Stimulated activated CD8-positive, alpha-beta memory T cell treated with anti-CD3 and anti-CD28 coated beads, Interleukin-15, amount 100 ng/mL, for 24 hours (primary cell): Measurements from ENCODE around the gene TACC2.

Experiments used
- DNase-seq: peaks from one replicate; pipeline ENCODE4 v3.0.0-alpha.2; 2020; ENCODE audit warnings: low read depth

The TACC2 gene

GRCh38 chr10:122144199-122144598 is 155.2 kb downstream of the TACC2 start:
- no peak for DNase-seq

DNA sequence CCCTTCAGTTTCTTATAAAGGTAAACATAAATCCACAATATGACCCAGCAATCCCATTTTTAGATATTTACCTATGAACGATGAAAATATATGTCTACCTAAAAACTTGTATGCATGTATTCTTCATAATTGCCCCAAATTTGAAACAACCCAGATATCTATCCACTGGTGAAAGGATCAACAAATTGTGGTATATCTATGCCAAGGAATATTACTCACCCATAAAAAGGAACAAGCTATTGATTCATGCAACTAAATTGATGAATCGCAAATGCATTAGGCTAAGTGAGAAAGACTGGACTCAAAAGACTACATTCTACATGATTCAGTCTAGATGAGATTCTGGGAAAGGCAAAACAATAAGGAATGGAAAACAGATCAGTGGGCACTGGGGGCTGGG is 156.2 kb downstream of the TACC2 start:
- no peak for DNase-seq

GRCh38 chr10:122147663-122148062 is 158.7 kb downstream of the TACC2 start:
- DNase-seq: no peak

GRCh38 chr10:122148876-122149560 is 160.1 kb downstream of the TACC2 start:
- no peak for DNase-seq

- DNase-seq: no peak
These were observed 160.9 kb downstream of the TACC2 start for GRCh38 chr10:122149561-122150505.

DNA sequence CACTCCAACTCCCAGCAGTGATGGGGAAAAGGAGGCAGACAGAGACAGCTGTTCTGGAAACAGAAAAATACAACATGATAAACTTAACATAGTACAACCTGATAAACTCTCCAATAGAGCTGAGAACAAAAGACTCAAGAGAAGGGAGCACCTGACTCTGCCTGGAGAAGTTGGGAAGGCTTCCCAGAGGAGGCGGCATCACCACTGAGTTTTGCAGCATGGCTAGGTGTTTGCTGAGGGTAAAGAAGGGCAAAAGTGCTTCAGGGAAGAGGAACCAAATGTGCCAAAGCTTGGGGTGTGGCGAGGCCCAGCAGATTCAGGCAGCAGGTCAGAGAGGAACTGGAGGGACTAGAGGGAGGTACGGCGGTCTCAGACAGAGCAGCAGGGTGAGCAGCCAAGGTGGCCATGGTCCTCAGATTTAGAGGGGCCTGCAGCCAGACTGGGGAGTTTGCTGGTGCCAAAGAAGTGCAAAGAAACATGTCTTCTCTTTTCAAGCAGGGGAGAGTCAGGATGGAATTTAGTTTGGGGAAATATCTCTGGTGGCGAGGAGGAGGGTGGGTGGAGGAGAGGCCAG is 162.2 kb downstream of the TACC2 start:
- DNase-seq: no peak

GRCh38 chr10:122152544-122152943 is 163.6 kb downstream of the TACC2 start:
- no peak for DNase-seq

GRCh38 chr10:122154031-122154544 is 165.1 kb downstream of the TACC2 start:
- DNase-seq: no peak

DNA sequence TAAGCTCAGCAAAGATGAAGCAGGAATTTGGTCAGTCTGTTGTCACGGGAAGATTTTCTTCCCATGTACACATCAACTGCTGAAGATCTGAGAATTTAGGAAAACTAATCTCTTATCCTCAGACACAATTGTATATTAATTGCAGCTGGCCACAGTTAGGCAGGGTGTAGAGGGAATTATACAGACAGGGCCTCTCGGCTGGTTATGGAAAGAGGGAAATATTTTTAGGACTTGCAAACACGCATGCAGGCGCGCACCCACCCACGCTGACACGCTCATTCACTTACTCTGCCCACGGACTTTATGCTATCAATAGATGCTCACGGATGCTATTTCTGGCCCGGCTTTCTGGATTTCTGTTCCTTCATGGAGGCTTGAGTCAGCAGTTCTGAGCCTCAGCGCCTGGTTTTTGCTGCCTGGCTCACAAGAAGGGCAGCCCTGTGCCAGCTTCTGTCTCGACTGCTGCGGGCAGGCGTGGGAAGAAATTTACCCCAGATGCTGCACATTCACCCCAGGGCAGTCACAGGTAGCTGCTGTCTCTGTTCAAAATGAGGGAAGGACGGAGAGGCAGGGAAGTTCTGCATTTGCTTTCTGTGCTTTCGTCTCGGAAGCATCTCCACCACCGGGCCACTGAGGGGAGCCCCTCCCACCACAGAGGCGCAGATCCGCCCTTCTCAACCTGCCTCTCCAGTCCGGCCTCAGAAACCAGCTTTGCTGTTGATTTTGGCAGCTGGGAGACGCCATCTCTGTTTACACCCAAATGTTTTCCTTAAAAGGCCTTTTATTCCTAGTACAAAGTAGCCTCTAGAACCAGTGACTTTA is 165.8 kb downstream of the TACC2 start:
- no peak for DNase-seq

DNA sequence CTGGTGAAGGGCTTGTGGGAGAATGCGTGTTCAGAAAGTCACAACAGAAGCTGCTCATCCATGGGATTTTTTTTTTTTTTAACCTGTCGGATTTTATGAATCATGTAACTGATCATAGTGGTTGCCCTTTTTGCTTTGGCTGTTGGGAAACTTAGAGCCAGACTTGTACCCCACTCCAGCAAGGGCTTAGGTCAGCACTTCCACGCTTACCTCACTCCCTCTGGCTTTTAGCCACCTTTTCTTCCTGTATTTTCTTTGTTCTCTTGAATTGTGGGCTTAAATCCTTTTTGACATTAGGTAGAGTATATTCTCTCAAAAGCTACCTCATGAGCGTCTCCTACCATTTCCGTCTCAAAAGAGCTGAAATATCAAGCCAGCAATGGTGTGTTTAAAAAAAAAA is 168.5 kb downstream of the TACC2 start:
- no peak for DNase-seq

- no peak for DNase-seq
These were observed 169.4 kb downstream of the TACC2 start for GRCh38 chr10:122158362-122158761.

GRCh38 chr10:122159141-122159970 is 170.4 kb downstream of the TACC2 start:
- DNase-seq: no peak

GRCh38 chr10:122161795-122162194 is 172.8 kb downstream of the TACC2 start:
- DNase-seq: no peak

DNA sequence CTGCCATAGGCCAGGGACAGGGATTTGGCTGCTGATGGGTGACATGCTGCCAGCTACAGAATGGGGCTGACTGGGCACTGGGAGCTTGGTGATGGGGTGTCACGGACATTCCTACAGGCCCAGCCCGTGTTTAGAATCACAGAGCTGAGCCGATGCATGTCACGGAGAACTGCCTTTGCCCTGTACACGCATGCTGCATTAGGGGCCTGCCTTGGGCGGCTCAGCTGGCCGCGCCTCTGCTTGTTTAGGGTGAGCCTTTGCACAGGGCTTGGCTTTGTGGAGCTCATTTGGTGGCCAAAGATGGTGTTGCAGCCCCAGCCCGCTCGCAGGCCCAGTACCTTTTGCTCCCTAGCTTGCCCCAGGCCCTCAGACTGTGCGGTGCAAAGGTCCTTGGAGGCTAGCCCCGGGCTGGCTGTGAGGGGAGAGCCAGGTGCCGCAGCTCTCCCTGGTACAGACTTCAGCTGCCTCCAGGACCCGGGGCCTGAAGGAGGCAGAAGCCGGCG is 173.8 kb downstream of the TACC2 start:
- DNase-seq: no peak

DNA sequence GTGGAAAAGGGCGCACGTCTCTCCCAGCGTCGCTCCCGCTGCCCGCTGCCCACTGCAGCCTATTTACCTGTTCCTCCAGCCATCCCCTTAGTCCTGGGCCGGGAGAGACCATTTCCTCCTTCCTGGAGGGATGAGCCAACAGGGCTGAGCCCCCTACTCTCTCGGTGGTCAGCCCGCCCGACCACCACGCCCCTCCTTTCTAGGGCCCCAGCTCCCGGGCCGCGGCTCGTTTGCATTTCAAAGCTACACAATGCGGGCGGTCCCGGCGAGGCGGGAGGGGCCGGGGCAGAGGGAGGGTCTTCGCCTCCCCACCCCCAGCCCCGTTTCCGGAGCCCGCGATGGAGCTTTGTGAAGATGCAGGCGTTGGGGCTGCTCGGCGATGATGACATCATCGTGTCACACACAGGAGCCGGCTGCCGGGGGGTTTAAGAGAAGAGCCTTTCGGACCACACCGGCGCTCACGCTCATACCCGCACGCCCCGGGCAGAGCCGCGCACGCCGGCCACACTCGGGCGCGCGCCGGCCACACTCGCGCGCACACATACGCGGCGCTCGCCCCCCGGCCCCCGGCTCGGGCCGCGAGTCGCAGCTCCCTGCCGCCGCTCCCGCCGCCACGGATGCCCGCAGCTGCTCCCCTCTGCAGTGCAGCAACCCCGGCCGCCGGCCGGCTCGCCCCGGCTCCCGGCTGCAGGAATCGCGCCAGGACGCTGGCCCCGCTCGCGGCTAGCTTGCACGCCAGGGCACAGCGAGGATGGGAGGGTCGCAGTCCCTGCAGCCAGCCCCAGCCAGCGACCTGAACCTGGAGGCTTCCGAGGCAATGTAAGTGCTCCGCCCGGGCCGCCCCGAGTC is 174.4 kb downstream of the TACC2 start:
- no peak for DNase-seq

GRCh38 chr10:122164023-122164601 is 175.1 kb downstream of the TACC2 start:
- no peak for DNase-seq

GRCh38 chr10:122164815-122165483 is 176.0 kb downstream of the TACC2 start:
- DNase-seq: no peak

DNA sequence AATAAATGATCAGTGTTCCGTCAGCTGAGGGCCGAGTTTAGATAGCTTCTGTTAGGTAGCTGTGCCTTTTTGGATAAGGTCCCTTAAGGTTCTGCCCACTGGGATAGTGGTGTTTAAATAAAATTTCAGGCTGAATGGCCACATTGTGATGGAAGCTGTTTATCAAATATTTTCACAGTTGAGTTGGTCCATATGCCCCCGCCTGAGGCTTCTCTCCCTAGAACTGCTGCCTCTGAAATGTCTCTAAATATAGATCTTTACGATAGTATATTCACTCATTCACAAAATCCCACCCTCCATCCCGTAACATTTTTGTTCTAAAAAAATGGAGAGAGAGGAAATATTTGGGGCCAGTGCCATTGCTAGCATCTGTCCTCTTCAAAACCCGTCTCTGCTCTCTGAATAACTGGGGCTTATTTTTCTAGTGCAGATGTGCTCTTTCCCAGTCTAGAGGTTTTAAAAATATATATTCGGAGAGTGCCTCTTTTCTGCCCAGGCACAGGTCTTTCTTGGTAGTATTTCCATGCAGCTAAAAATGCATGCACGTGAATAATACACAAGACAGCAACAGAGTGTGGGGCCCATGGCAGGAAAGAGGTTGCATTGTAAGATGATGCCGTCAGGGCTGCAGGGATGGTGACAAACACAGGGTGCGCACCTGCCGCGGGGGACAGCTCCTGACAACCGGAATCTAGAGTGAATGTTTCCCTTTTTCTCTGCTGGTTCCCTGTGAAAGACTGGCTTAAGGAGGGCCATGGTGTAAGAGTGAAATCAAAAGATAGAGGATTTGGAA is 176.7 kb downstream of the TACC2 start:
- no peak for DNase-seq
